Caki2 (cell line): ENCODE results near the gene UGGT2. TPM values are rescaled to one million over a fixed set of nuclear protein-coding genes. Genes with fewer than 3 reads are reported as not detected.

Experiments used
- DNase-seq: peaks from one replicate; pipeline ENCODE4 v3.0.0-alpha.2; 2015; ENCODE audit warnings: low read depth
- in situ Hi-C: cut with HindIII; loops from 2 replicates; pipeline ENCODE4 v1.10.0; 2016; ENCODE audit warnings: low sequenced_read_pairs, low pct_unique_long_range_greater_than_20kb, mixed read lengths
- total RNA-seq: library from RNA; depleted of rRNA; stranded (reverse); fragments of >200 nt; shearing (Covaris generic); gene quantifications from 2 replicates; pipeline ENCODE4 v1.2.3, GENCODE V29; 2014; ENCODE audit warnings: low replicate concordance

UGGT2 gene
- total RNA-seq, 1 experiment from 2014 or later: 31.4 TPM

DNA sequence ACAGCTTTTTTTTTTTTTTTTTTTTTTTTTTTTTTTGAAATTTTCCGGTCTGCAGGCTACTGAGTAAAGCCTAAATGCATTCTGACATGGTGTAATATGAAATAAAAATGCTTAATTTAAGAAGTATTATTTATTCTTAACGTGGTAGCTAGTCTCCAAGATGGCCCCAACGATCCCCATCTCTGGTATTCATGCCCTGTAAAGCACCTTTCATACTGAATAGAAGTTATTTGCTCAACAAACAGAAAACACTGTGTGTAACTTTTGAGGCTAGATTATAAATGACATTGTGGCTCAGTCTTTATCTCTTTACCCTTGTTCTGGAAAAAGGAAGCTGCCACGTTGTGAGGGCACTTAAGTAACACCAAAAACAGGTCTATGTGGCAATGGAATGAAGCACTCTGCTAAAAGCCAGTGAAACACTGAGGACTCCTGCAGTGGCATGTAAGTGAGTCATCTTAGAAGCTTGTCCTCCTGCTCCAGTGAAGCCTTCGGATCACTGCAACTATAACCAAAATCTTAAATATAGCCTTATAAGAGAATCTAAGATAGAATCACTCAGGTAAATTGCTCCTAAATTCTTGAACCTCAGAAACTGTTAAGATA is 128.7 kb downstream of the UGGT2 start:
- in situ Hi-C loops: no loop called here
- DNase-seq: peak; percentile 30

DNA sequence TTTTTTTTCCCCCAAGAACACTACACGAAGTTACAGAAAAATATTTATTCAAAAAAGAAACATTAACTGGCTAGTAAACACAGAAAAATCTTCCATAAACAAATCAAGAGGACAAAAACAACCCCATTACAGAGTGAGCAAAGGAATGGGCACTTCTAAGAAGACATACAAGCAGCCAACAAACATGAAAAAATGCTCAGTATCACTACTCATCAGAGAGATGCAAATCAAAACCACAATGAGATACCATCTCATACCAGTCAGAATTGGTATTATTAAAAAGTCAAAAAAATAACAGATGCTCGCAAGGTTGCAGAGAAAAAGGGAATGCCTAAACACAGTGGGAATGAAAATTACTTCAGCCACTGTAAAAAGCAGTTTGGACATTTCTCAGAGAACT is 131.7 kb downstream of the UGGT2 start:
- in situ Hi-C loops: no loop called here
- no peak for DNase-seq

DNA sequence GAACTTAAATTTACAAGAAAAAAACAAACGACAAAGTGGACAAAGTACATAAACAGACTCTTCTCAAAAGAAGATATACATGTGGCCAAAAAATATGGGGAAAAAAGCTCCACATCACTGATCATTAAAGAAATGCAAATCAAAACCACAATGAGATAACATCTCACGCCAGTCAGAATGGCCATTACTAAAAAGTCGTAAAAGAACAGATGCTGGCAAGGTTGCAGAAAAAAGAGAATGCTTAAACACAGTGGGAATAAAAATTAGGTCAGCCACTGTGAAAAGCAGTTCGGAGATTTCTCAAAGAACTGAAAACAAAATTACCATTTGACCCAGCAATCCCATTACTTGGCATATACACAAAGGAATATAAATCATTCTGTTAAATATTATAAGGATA is 132.7 kb downstream of the UGGT2 start:
- in situ Hi-C loops: no loop called here

GRCh38 chr13:95918860-95919259 is 134.3 kb downstream of the UGGT2 start:
- in situ Hi-C loops: no loop called here
- DNase-seq: no peak

More for the DNA sequence above, 132.7 kb downstream of the UGGT2 start:
- peak; percentile 9 for DNase-seq

- no peak for DNase-seq
- in situ Hi-C loops: no loop called here
These were observed 138.2 kb downstream of the UGGT2 start for GRCh38 chr13:95914991-95915501.

DNA sequence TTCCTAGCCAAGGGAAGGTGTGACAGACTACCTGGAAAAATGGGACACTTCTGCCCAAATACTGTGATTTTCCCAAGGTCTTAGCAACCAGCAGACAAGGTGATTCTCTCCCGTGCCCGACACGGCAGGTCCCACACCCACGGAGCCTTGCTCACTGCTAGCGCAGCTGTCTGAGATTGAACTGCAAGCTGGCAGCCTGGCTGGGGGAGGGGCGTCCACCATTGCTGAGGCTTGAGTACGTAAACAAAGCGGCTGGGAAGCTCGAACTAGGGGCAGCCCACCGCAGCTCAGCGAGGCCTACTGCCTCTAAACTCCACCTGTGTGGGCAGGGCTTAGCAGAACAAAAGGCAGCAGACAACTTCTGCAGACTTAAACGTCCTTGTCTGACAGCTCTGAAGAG is 146.2 kb downstream of the UGGT2 start:
- DNase-seq: no peak
- in situ Hi-C loops: no loop called here

GRCh38 chr13:95903569-95903968 is 149.6 kb downstream of the UGGT2 start:
- DNase-seq: no peak
- in situ Hi-C loops: no loop called here

DNA sequence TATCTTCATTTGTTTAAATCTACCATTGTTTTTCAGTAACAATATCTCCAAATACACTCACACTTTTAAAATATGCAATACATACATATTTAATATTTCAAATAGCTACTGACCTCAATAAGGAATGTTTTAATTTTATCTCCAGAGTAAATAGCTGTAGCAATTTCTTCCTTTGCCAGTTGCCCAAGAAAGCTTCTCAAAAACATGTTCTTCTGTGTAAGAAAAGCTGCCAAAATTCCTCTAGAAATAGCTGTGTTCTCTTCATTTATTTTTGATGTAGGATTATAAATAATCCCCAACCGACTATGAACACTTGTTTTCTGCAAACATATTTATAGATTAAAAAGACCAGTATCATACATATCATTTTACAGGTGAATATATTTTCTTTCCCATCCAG is 150.5 kb downstream of the UGGT2 start:
- DNase-seq: no peak
- in situ Hi-C loops: no loop called here

- DNase-seq: no peak
- in situ Hi-C loops: no loop called here
These were observed 154.9 kb downstream of the UGGT2 start for GRCh38 chr13:95898256-95898655.

- in situ Hi-C loops: no loop called here
- no peak for DNase-seq
These were observed 156.9 kb downstream of the UGGT2 start for GRCh38 chr13:95896301-95896700.

GRCh38 chr13:95893861-95894260 is 159.3 kb downstream of the UGGT2 start:
- DNase-seq: no peak
- in situ Hi-C loops: no loop called here

DNA sequence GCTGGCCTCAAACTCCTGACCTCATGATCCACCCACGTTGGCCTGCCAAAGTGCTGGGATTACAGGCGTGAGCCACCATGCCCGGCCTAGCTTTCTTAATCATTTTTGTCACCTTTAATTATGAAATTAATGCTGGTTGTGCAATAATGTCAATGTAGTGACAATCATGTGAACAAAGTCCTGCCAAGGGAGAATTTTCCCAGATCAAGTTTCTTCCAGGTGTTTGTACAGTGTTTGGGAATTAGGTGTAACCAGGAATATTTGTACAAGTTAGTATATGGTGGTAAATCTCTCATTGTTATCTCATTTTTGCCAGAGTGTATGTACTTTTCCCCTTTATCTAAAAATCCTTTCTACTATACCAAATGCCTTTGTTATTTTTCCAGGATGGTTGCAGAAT is 171.1 kb downstream of the UGGT2 start:
- in situ Hi-C loops: no loop called here
- no peak for DNase-seq

- DNase-seq: no peak
- in situ Hi-C loops: no loop called here
These were observed 172.9 kb downstream of the UGGT2 start for GRCh38 chr13:95880331-95880730.

GRCh38 chr13:95874286-95874685 is 178.9 kb downstream of the UGGT2 start:
- DNase-seq: peak; percentile 39
- in situ Hi-C loops: no loop called here

GRCh38 chr13:95870421-95870820 is 182.8 kb downstream of the UGGT2 start:
- in situ Hi-C loops: no loop called here

DNA sequence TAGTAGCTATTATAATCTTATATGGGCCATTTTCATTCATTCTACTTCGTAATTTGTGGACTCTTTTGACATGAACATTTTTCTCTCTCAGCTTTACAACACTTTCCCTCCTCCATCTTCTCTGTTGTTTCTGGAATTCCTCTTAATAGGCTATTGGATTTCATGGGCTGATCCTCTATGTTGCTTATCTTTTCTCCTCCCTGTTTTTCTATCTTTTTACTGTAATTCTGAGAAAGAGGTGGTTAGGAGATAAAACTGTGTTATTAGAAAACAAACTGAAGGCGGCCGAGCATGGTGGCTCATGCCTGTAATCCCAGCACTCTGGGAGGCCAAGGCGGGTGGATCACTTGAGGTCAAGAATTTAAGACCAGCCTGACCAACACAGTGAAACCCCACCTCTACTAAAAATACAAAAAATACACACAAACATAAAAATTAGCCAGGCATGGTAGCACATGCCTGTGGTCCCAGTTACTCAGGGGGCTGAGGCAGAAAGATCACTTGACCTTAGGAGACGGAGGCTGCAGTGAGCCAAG is 188.1 kb downstream of the UGGT2 start:
- peak; percentile 49 for DNase-seq
- in situ Hi-C loops: no loop called here

More at GRCh38 chr13:95870421-95870820, 182.8 kb downstream of the UGGT2 start:
- no peak for DNase-seq

DNA sequence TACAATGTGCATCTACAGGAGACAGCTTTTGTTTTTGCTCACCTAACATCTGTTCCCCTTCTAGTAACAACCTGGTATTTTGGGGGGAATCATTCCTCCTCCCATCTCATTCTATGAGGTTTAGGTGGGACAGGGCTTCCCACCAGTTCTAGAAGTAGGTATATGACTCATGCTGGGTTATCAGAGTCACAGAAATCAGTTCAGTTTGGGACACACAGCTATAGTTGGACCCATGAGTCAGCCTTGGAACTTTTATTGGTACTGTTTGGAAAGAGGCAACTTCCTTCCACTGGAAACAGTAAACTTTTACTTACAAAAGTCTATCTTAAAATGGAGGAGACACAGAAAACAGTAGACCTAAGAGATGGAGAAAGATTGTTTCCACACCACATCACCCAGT is 190.8 kb downstream of the UGGT2 start:
- no peak for DNase-seq
- in situ Hi-C loops: no loop called here

DNA sequence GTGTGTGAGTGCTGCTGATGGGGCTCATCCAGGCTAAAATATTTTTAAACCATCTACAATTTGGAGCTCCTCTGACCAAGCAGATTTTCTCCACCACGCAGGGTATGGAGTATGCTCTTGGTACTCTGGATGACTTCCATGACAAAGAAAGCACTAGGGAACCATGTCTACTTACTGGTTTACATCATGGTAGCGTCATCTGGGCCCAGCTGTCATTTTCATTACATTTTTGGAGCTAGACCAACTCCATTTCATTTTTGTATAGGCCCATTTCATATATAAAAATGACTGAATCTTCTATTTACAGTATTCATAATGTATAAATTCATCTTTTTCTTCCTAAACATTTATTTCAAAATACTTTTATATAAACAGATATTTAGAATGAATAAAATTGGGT is 191.9 kb downstream of the UGGT2 start:
- in situ Hi-C loops: no loop called here
- DNase-seq: no peak

DNA sequence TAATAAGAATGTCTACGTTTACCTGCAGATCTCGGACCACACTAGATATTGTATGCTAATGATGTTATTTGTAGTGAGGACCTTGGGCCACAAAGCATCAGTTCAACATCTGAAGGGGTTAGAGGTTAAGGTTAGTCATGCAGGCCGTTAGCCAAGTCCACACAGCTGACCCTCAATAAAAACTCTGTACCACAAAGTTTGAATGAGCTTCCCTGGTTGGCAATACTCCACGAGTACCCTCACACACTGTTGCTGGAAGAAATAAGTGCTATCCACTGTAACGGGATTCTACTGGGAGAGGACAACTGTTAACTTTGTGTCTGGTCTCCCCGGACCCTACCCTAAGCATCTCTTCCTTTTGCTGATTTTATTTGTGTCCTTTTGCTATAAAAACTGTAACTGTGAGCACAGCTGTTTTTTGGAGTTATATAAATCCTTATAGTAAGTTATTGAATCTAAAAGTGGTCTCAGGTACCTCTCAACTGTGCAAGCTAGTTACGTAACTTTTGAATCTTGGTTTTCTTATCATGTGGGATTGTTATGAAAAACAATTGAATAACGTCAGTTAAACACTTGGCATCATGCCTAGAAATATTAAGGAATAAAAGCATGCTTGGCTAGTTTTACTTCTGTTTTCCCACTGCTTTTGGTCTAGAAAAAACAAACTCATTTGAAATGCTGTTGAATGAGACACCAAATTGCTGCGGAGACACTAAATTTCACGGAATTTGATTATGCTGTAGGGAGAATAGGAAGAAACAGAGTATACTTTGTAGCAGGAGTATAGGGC is 194.7 kb downstream of the UGGT2 start:
- DNase-seq: peak; percentile 32
- in situ Hi-C loops: no loop called here
